MCF 10A (cell line): ENCODE results near the gene ISLR2. TPM values are rescaled to one million over a fixed set of nuclear protein-coding genes. Genes with fewer than 3 reads are reported as not detected.

Source experiments
- BruUV-seq: library from RNA; stranded (reverse); fragments of 400-500 nt; replicated peaks from 2 replicates; lab custom pipeline; 2021; lab: Mats Ljungman, UMichigan
- CTCF ChIA-PET: fragments of 300-600 bp; sonication (Branson Sonifier 250); formaldehyde crosslinking; extraction: SDS; loops from one replicate; lab custom pipeline; 2021; ENCODE audit warnings: antibody characterized with exemption, inconsistent platforms; lab: Yijun Ruan, JAX
- POLR2A ChIA-PET: fragments of 300-600, 350-650 bp; sonication (Branson Sonifier 250); formaldehyde crosslinking; extraction: SDS; loops from one replicate; lab custom pipeline; 2020; ENCODE audit warnings: antibody characterized with exemption, inconsistent platforms; lab: Yijun Ruan, JAX
- DNase-seq: peaks from one replicate; pipeline ENCODE4 v3.0.0-alpha.2; 2018; ENCODE audit not compliant: unreplicated experiment
- H3K27ac Mint-ChIP-seq: one replicate; pipeline ENCODE4 v1.8.0; 2022; ENCODE audit warnings: mild to moderate bottlenecking, low read depth, mixed read lengths; ENCODE audit not compliant: unreplicated experiment
- H3K27me3 Mint-ChIP-seq: one replicate; pipeline ENCODE4 v1.8.0; 2022; ENCODE audit warnings: mixed read lengths; ENCODE audit not compliant: insufficient read depth, unreplicated experiment
- H3K36me3 Mint-ChIP-seq: one replicate; pipeline ENCODE4 v1.8.0; 2022; ENCODE audit warnings: mild to moderate bottlenecking, moderate library complexity, mixed read lengths; ENCODE audit not compliant: insufficient read depth, unreplicated experiment
- H3K4me1 Mint-ChIP-seq: one replicate; pipeline ENCODE4 v1.8.0; 2022; ENCODE audit warnings: mixed read lengths; ENCODE audit not compliant: insufficient read depth, unreplicated experiment
- H3K4me3 Mint-ChIP-seq: one replicate; pipeline ENCODE4 v1.8.0; 2022; ENCODE audit warnings: mild to moderate bottlenecking, moderate library complexity, mixed read lengths; ENCODE audit not compliant: unreplicated experiment
- H3K9me3 Mint-ChIP-seq: one replicate; pipeline ENCODE4 v1.8.0; 2022; ENCODE audit warnings: mixed read lengths; ENCODE audit not compliant: unreplicated experiment
- CTCF ChIP-seq: fragments of 200-600 bp; IDR thresholded peaks from one replicate; pipeline ENCODE4 v1.8.0; 2022; ENCODE audit warnings: antibody characterized with exemption, mild to moderate bottlenecking; ENCODE audit not compliant: unreplicated experiment
- intact Hi-C: fragments of 100-400 bp; cut with micrococcal nuclease; formaldehyde crosslinking; loops from 2 replicates; pipeline ENCODE4 v1.14.1; 2022
- total RNA-seq: library from RNA; stranded (reverse); gene quantifications from 2 replicates; pipeline ENCODE4 v1.2.3, GENCODE V29; 2022

The ISLR2 gene
- total RNA-seq, 1 experiment from 2014 or later: not detected

GRCh38 chr15:74133694-74134386 lies 3.5 kb downstream of the ISLR2 start:
- no TSS peak for BruUV-seq
- TF ChIP-seq CTCF: no peak
- no peak for DNase-seq
- ChIA-PET POLR2A (no interaction called here), CTCF (interaction anchor here (0.6 kb wide), 1 partner anchor 98 kb away, joined by 3 read pairs; no protein-coding TSS in a partner anchor)
- Mint-ChIP-seq H3K4me1 (no peaks in the 10 kb centered on the region), H3K4me3 (no peak overlapping the region), H3K36me3 (peaks cover 6% of the 10 kb centered on the region), H3K27me3 (peaks cover 57% of the 10 kb centered on the region), H3K9me3 (no peaks in the 10 kb centered on the region), H3K27ac (no peak overlapping the region)
- intact Hi-C loops: no loop called here

DNA sequence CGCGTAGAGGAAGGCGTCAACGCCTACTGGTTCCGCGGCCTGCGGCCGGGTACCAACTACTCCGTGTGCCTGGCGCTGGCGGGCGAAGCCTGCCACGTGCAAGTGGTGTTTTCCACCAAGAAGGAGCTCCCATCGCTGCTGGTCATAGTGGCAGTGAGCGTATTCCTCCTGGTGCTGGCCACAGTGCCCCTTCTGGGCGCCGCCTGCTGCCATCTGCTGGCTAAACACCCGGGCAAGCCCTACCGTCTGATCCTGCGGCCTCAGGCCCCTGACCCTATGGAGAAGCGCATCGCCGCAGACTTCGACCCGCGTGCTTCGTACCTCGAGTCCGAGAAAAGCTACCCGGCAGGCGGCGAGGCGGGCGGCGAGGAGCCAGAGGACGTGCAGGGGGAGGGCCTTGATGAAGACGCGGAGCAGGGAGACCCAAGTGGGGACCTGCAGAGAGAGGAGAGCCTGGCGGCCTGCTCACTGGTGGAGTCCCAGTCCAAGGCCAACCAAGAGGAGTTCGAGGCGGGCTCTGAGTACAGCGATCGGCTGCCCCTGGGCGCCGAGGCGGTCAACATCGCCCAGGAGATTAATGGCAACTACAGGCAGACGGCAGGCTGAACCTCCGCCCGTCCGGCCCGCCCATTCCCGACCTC lies 4.1 kb downstream of the ISLR2 start:
- peaks cover 6% of the 10 kb centered on the region for H3K36me3 Mint-ChIP-seq
- DNase-seq: no peak
- H3K9me3 Mint-ChIP-seq: no peaks in the 10 kb centered on the region
- no peak for TF ChIP-seq CTCF
- peaks cover 50% of the 10 kb centered on the region for H3K27me3 Mint-ChIP-seq
- intact Hi-C loops: no loop called here
- no peak overlapping the region for H3K27ac Mint-ChIP-seq
- POLR2A ChIA-PET: no interaction called here
- H3K4me3 Mint-ChIP-seq: no peak overlapping the region
- no TSS peak for BruUV-seq
- H3K4me1 Mint-ChIP-seq: no peaks in the 10 kb centered on the region
- CTCF ChIA-PET: interaction anchor here (0.6 kb wide), 1 partner anchor 99 kb away, joined by 3 read pairs; no protein-coding TSS in a partner anchor

DNA sequence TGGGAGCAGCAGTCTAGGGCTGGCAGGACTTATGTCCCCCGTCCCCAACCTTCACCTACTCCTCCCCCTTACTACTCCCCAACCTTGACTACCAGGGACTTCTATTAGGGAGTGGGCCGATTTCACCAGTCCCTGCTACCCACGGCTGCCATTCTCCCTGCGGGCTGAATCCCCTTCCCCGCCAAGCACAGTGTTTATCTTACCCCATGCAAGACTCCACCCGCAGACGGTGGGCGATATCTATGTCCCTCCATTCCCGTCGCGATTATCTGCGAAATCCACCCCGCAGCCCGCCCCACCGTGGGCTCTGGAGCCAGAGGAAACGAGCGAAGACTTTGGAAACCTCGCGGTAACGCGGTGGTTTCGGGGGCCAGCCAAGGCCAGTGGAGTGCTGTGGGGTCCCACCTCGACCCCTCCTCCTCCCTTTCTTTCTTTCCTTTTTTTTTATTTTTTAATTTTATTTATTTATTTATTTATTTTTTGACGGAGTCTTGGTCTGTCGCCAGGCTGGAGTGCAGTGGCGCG lies 4.7 kb downstream of the ISLR2 start:
- no peak overlapping the region for H3K4me3 Mint-ChIP-seq
- no peaks in the 10 kb centered on the region for H3K4me1 Mint-ChIP-seq
- CTCF ChIA-PET: no interaction called here
- H3K27ac Mint-ChIP-seq: no peak overlapping the region
- H3K27me3 Mint-ChIP-seq: peaks cover 45% of the 10 kb centered on the region
- intact Hi-C loops: no loop called here
- no peaks in the 10 kb centered on the region for H3K9me3 Mint-ChIP-seq
- DNase-seq: no peak
- H3K36me3 Mint-ChIP-seq: peaks cover 6% of the 10 kb centered on the region
- BruUV-seq: no TSS peak
- POLR2A ChIA-PET: no interaction called here
- TF ChIP-seq CTCF: no peak

DNA sequence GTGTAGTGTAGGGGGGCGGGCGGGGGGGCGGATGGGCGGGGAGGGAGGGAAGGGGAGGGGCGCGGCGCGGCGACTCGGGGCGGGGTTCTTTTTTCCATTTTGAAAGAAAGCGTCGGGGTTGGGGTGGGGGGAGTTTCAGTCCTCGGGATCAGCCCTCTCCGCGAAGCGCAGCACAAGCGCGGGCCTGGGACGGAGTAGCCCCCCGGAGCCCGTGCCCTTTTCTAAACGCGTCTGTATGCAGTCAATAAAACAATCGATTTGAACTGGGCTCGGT lies 6.1 kb downstream of the ISLR2 start:
- Mint-ChIP-seq H3K27me3 (peaks cover 31% of the 10 kb centered on the region), H3K36me3 (no peaks in the 10 kb centered on the region), H3K4me3 (peak overlapping the region; percentile 27), H3K9me3 (no peaks in the 10 kb centered on the region), H3K4me1 (no peaks in the 10 kb centered on the region), H3K27ac (no peak overlapping the region)
- BruUV-seq: no TSS peak
- no peak for DNase-seq
- ChIA-PET POLR2A (no interaction called here), CTCF (no interaction called here)
- intact Hi-C loops: no loop called here
- TF ChIP-seq CTCF: no peak
